ENCODE results near the gene EMSY. TPM values are rescaled to one million over a fixed set of nuclear protein-coding genes. Genes with fewer than 3 reads are reported as not detected.

Gene EMSY
- total RNA-seq, 4 donors from 2014 or later, result 29.9 to 36.7 (median 35.3) TPM

- TF ChIP-seq CTCF (IDR thresholded peaks at IDR 0.05; ENCODE audit: low read depth), result no peak
Measured at GRCh38 chr11:76501526-76502202, 56.8 kb downstream of the EMSY start.

GRCh38 chr11:76506833-76507232 lies 62.0 kb downstream of the EMSY start:
- TF ChIP-seq CTCF (IDR thresholded peaks at IDR 0.05; ENCODE audit: low read depth), result no peak

- TF ChIP-seq CTCF (IDR thresholded peaks at IDR 0.05; ENCODE audit: low read depth), result no peak
Measured at GRCh38 chr11:76510060-76511047, 65.5 kb downstream of the EMSY start.

GRCh38 chr11:76512851-76513653 lies 68.2 kb downstream of the EMSY start:
- no peak for TF ChIP-seq CTCF (IDR thresholded peaks at IDR 0.05; ENCODE audit: low read depth)

- TF ChIP-seq CTCF (IDR thresholded peaks at IDR 0.05; ENCODE audit: low read depth), result no peak
Measured at GRCh38 chr11:76513654-76514034, 68.8 kb downstream of the EMSY start.

- no peak for TF ChIP-seq CTCF (IDR thresholded peaks at IDR 0.05; ENCODE audit: low read depth)
Measured at GRCh38 chr11:76515494-76515893, 70.7 kb downstream of the EMSY start.

Data from subcutaneous adipose tissue (tissue), 4 donors.